Pancreas (tissue), 10 donors: ENCODE results near the gene USP25. TPM values are rescaled to one million over a fixed set of nuclear protein-coding genes. Genes with fewer than 3 reads are reported as not detected.
A peak's percentile ranks its signal among the peaks of the same experiment; 100 is the strongest.

ENCODE experiments used
- ATAC-seq, 4 donors: fragments of 200-7000 bp; cut with Tn5 transposase; one replicate each; pipeline versions ENCODE4 v1.8.0 to v1.9.1; 2020; ENCODE audit warnings: mild to moderate bottlenecking in 4 of 4, moderate library complexity in 4 of 4
- DNase-seq, 6 donors: peaks; one replicate each; pipeline ENCODE4 v3.0.0-alpha.2; 2020
- FAIRE-seq: peaks from 2 replicates; lab custom pipeline; 2012; peaks lifted over from hg19 to GRCh38; lab: Jason Lieb, UNC
- H3K27ac ChIP-seq, 4 donors: fragments of 200-600 bp; sonication (generic); 1 replicate in 3 of 4; 2 replicates in 1 of 4; pipeline versions ENCODE4 v1.5.0 to v1.8.0; 2020
- H3K27me3 ChIP-seq, 4 donors: fragments of 200-600 bp; one replicate each; pipeline ENCODE4 v1.8.0; 2021
- H3K36me3 ChIP-seq, 3 donors: fragments of 200-600 bp; sonication (generic) in 1 of 3; one replicate each; pipeline versions ENCODE4 v1.5.0 to v1.8.0; 2020 to 2021
- H3K4me1 ChIP-seq, 3 donors: fragments of 200-600 bp; one replicate each; pipeline ENCODE4 v1.8.0; 2021
- H3K4me3 ChIP-seq, 4 donors: fragments of 200-600 bp; sonication (generic) in 2 of 4; one replicate each; pipeline versions ENCODE4 v1.5.0 to v1.8.0; 2020 to 2021
- H3K9me3 ChIP-seq, 4 donors: fragments of 200-600 bp; one replicate each; pipeline ENCODE4 v1.8.0; 2021
- CTCF ChIP-seq, 4 donors: fragments of 200-600 bp; sonication (generic) in 3 of 4; IDR thresholded peaks; one replicate each; pipeline versions ENCODE4 v1.5.0 to v1.8.0; 2021; ENCODE audit warnings: antibody characterized with exemption in 4 of 4
- WGBS, 2 donors: extraction: QIAGEN DNeasy Blood & Tissue Kit; methylation state at CpG; one replicate each; pipeline ENCODE4 v1.1.7; 2013; 5-methylcytosine and 5-hydroxymethylcytosine counted together
- intact Hi-C, 3 donors: fragments of 100-400 bp; cut with DNase I; formaldehyde crosslinking; loops; one replicate each; pipeline versions ENCODE4 v1.11.1 to v1.14.2; 2022
- polyA plus RNA-seq, 2 donors: library from polyadenylated mRNA; stranded (reverse); fragments of 200-250 nt; gene quantifications; one replicate each; pipeline ENCODE4 v1.2.3, GENCODE V29; 2013
- total RNA-seq, 6 donors: library from RNA; stranded (reverse); fragmentation: NEBNext Ultra II Directional in 4 of 6; extraction: Animal tissue kit (Norgen Biotek cat#: 25700) in 4 of 6; gene quantifications; one replicate each; pipeline versions ENCODE4 v1.2.1 to v1.2.4, GENCODE V29; 2021 to 2023
- donor health status: healthy with polysubstance abuse.
- donor health status: DM: no; HTN: no; CAD: no; lungs with moderate emphysema.
- donor health status: DM: no; HTN: no; CAD: no.
- donor health status: control.
- donor health status: control.
- donor health status: Bipolar disorder and iron deficiency.
- donor health status: DM: yes; HTN: yes; CAD: no.
- donor health status: DM: no; HTN: no; CAD: no.
- donor health status: DM: no; HTN: no; CAD: no.
- donor health status: DM: yes; HTN: yes; CAD: no.

USP25 gene
- total and polyA plus RNA-seq, 8 donors: 4.3 to 24.8 (median 15.0) TPM

GRCh38 chr21:15764878-15765277, 35.1 kb downstream of the USP25 start:
- peaks cover 20 to 36% (median 32%) of the 10 kb centered on the region in 3 donors for H3K4me1 ChIP-seq
- ATAC-seq (no peak), DNase-seq (no peak), FAIRE-seq (no peak)
- H3K9me3 ChIP-seq: no peaks in the 10 kb centered on the region
- H3K36me3 ChIP-seq: no peaks in the 10 kb centered on the region
- no peak for TF ChIP-seq CTCF (IDR thresholded peaks at IDR 0.05)
- no peak overlapping the region for H3K4me3 ChIP-seq
- intact Hi-C loops: no loop called here
- H3K27ac ChIP-seq: no peak overlapping the region
- WGBS, 2 donors: 54 to 55% methylated on average over 3 of the region's 3 CpGs
- H3K27me3 ChIP-seq: no peaks in the 10 kb centered on the region

GRCh38 chr21:15766952-15767603, 37.3 kb downstream of the USP25 start:
- 15 to 17% methylated on average over 1 of the region's 1 CpG for WGBS, 2 donors
- H3K27ac ChIP-seq: no peak overlapping the region
- DNase-seq (no peak), FAIRE-seq (no peak), ATAC-seq (peak; percentile 40 to 87 (median 63))
- H3K4me3 ChIP-seq: no peak overlapping the region
- TF ChIP-seq CTCF (IDR thresholded peaks at IDR 0.05): no peak
- H3K9me3 ChIP-seq: no peaks in the 10 kb centered on the region
- H3K4me1 ChIP-seq: peaks cover 20 to 28% (median 26%) of the 10 kb centered on the region in 3 donors
- no peaks in the 10 kb centered on the region for H3K36me3 ChIP-seq
- intact Hi-C loops: no loop called here
- no peaks in the 10 kb centered on the region for H3K27me3 ChIP-seq

GRCh38 chr21:15768045-15768601, 38.3 kb downstream of the USP25 start:
- no peak for FAIRE-seq

GRCh38 chr21:15768853-15769252, 39.1 kb downstream of the USP25 start:
- no peaks in the 10 kb centered on the region for H3K9me3 ChIP-seq
- H3K27me3 ChIP-seq: no peaks in the 10 kb centered on the region
- 29 to 53% methylated on average over 2 of the region's 2 CpGs for WGBS, 2 donors
- H3K36me3 ChIP-seq: no peaks in the 10 kb centered on the region
- TF ChIP-seq CTCF (IDR thresholded peaks at IDR 0.05): no peak
- no peak for ATAC-seq
- peaks cover 20 to 28% (median 26%) of the 10 kb centered on the region in 3 donors for H3K4me1 ChIP-seq
- intact Hi-C loops: no loop called here
- DNase-seq: no peak
- H3K4me3 ChIP-seq: no peak overlapping the region
- no peak overlapping the region for H3K27ac ChIP-seq
- no peak for FAIRE-seq

More at GRCh38 chr21:15768045-15768601, 38.3 kb downstream of the USP25 start:
- Histone ChIP-seq H3K27ac (no peak overlapping the region), H3K36me3 (no peaks in the 10 kb centered on the region), H3K27me3 (no peaks in the 10 kb centered on the region), H3K4me1 (peaks cover 20 to 28% (median 26%) of the 10 kb centered on the region in 3 donors), H3K4me3 (no peak overlapping the region), H3K9me3 (no peaks in the 10 kb centered on the region)
- 49 to 51% methylated on average over 5 of the region's 5 CpGs for WGBS, 2 donors
- DNase-seq: no peak
- intact Hi-C loops: no loop called here
- peak in 3 of 4 donors; percentile 28 to 57 (median 38) for ATAC-seq
- no peak for TF ChIP-seq CTCF (IDR thresholded peaks at IDR 0.05)

GRCh38 chr21:15771311-15771710, 41.5 kb downstream of the USP25 start:
- no peaks in the 10 kb centered on the region for H3K36me3 ChIP-seq
- WGBS, 2 donors: 94 to 96% methylated on average over 6 of the region's 6 CpGs
- DNase-seq (no peak), FAIRE-seq (no peak), ATAC-seq (no peak)
- intact Hi-C loops: no loop called here
- H3K4me3 ChIP-seq: no peak overlapping the region
- TF ChIP-seq CTCF (IDR thresholded peaks at IDR 0.05): no peak
- H3K4me1 ChIP-seq: peaks cover 20 to 28% (median 26%) of the 10 kb centered on the region in 3 donors
- no peaks in the 10 kb centered on the region for H3K27me3 ChIP-seq
- H3K27ac ChIP-seq: no peak overlapping the region
- no peaks in the 10 kb centered on the region for H3K9me3 ChIP-seq
